Breast epithelium (tissue), 3 donors: ENCODE data around the gene KCNK3.
"Not testable (repeated sequence)": the region's sequence is repeated elsewhere in the genome, so short reads cannot be mapped to it uniquely, and the experiment has no call there.

Source experiments
- CTCF ChIP-seq, 3 donors: fragments of 450-650 bp; IDR thresholded peaks; one replicate each; pipeline ENCODE4 v1.5.1; 2016 to 2017; ENCODE audit warnings: antibody characterized with exemption in 3 of 3, mild to moderate bottlenecking in 3 of 3, moderate library complexity in 3 of 3
- POLR2A ChIP-seq: fragments of 450-650 bp; IDR thresholded peaks from one replicate; pipeline ENCODE4 v1.6.1; 2016; ENCODE audit warnings: antibody characterized with exemption, mild to moderate bottlenecking, moderate library complexity
- POLR2AphosphoS5 ChIP-seq, 3 donors: sonication (generic); formaldehyde crosslinking; IDR thresholded peaks; one replicate each; pipeline ENCODE4 v1.6.1; 2017; ENCODE audit warnings: antibody characterized with exemption in 3 of 3

- not testable (repeated sequence) for TF ChIP-seq CTCF (IDR thresholded peaks at IDR 0.05); POLR2A; POLR2AphosphoS5 (IDR thresholded peaks at IDR 0.05)
Observed at GRCh38 chr2:26750467-26750866, 57.9 kb downstream of the KCNK3 start.
